A549 (cell line): ENCODE data around the gene E2F2.

ENCODE experiments used
- JUN ChIP-seq, 2 experiments: fragments of >200 bp; sonication (Bioruptor Twin); formaldehyde crosslinking; IDR thresholded peaks; 2 replicates in 1 of 2; 3 replicates in 1 of 2; pipeline ENCODE4 v1.6.1; 2016 to 2017
- MAX ChIP-seq: IDR thresholded peaks from 2 replicates; pipeline ENCODE4 v1.6.1; 2012
- MAZ ChIP-seq: fragments of 150-350 bp; IDR thresholded peaks from 2 replicates; pipeline ENCODE4 v1.6.1; 2014; ENCODE audit warnings: antibody characterized with exemption, low read depth, low read length, borderline replicate concordance
- NPAS2 ChIP-seq: fragments of 250-450 bp; sonication (Bioruptor Pico); IDR thresholded peaks from 2 replicates; pipeline ENCODE4 v1.8.0; 2022; ENCODE audit warnings: mild to moderate bottlenecking, moderate library complexity, borderline replicate concordance
- NR3C1 ChIP-seq: fragments of >200 bp; sonication (Bioruptor Twin); formaldehyde crosslinking; IDR thresholded peaks from 3 replicates; pipeline ENCODE4 v1.6.1; 2017
- POLR2A ChIP-seq: IDR thresholded peaks from 2 replicates; pipeline ENCODE4 v1.6.1; 2012; ENCODE audit warnings: mild to moderate bottlenecking, low read length
- RARB ChIP-seq: fragments of 250-450 bp; sonication (Bioruptor Pico); IDR thresholded peaks from 2 replicates; pipeline ENCODE4 v1.8.0; 2021; ENCODE audit warnings: mild to moderate bottlenecking, moderate library complexity
- RCOR1 ChIP-seq: fragments of 150-350 bp; IDR thresholded peaks from 2 replicates; pipeline ENCODE4 v1.6.1; 2014; ENCODE audit warnings: antibody characterized with exemption, low read length, low read depth
- REST ChIP-seq: fragments of 200-600 bp; sonication (generic); IDR thresholded peaks from 2 replicates; pipeline ENCODE4 v1.6.1; 2016; ENCODE audit warnings: antibody characterized with exemption, mild to moderate bottlenecking, moderate library complexity
- TF ChIP-seq, protein P1 (sequence below): fragments of >200 bp; sonication (Bioruptor Twin); formaldehyde crosslinking; IDR thresholded peaks from 3 replicates; pipeline ENCODE4 v1.5.1; 2016
- TF ChIP-seq, protein P2 (sequence below): fragments of 450-650 bp; IDR thresholded peaks from 2 replicates; pipeline ENCODE4 v1.6.1; 2014; ENCODE audit warnings: antibody characterized with exemption

- TF ChIP-seq, protein P1, sequence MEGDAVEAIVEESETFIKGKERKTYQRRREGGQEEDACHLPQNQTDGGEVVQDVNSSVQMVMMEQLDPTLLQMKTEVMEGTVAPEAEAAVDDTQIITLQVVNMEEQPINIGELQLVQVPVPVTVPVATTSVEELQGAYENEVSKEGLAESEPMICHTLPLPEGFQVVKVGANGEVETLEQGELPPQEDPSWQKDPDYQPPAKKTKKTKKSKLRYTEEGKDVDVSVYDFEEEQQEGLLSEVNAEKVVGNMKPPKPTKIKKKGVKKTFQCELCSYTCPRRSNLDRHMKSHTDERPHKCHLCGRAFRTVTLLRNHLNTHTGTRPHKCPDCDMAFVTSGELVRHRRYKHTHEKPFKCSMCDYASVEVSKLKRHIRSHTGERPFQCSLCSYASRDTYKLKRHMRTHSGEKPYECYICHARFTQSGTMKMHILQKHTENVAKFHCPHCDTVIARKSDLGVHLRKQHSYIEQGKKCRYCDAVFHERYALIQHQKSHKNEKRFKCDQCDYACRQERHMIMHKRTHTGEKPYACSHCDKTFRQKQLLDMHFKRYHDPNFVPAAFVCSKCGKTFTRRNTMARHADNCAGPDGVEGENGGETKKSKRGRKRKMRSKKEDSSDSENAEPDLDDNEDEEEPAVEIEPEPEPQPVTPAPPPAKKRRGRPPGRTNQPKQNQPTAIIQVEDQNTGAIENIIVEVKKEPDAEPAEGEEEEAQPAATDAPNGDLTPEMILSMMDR, result no peak
- TF ChIP-seq RARB (no peak), RCOR1 (no peak), MAZ (no peak), JUN (IDR thresholded peaks at IDR 0.05) (no peak), NPAS2 (CRISPR knock-in tag) (no peak), NR3C1 (no peak), MAX (no peak), REST (no peak), POLR2A (no peak)
- TF ChIP-seq, protein P2, sequence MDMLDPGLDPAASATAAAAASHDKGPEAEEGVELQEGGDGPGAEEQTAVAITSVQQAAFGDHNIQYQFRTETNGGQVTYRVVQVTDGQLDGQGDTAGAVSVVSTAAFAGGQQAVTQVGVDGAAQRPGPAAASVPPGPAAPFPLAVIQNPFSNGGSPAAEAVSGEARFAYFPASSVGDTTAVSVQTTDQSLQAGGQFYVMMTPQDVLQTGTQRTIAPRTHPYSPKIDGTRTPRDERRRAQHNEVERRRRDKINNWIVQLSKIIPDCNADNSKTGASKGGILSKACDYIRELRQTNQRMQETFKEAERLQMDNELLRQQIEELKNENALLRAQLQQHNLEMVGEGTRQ, result no peak
Measured at GRCh38 chr1:23543707-23544443, 12.8 kb upstream of the E2F2 start.
